SH-SY5Y (cell line): ENCODE measurements around the gene ZNF296.

Experiments used
- GATA2 ChIP-seq: IDR thresholded peaks from 2 replicates; pipeline ENCODE4 v1.6.1; 2011; ENCODE audit warnings: mild to moderate bottlenecking, low read depth, low read length
- GATA3 ChIP-seq: IDR thresholded peaks from 2 replicates; pipeline ENCODE4 v1.6.1; 2011; ENCODE audit warnings: low read depth, mild to moderate bottlenecking, low read length, moderate library complexity

- TF ChIP-seq GATA2, result no peak
- TF ChIP-seq GATA3, result no peak
Measured at GRCh38 chr19:45051929-45052579, 24.2 kb downstream of the ZNF296 start.
